ENCODE measurements around the gene LAPTM4A. TPM values are rescaled to one million over a fixed set of nuclear protein-coding genes. Genes with fewer than 3 reads are reported as not detected.

Gene LAPTM4A
- total RNA-seq, 2 experiments from 2014 or later: 8.4 to 26.2 TPM

DNA sequence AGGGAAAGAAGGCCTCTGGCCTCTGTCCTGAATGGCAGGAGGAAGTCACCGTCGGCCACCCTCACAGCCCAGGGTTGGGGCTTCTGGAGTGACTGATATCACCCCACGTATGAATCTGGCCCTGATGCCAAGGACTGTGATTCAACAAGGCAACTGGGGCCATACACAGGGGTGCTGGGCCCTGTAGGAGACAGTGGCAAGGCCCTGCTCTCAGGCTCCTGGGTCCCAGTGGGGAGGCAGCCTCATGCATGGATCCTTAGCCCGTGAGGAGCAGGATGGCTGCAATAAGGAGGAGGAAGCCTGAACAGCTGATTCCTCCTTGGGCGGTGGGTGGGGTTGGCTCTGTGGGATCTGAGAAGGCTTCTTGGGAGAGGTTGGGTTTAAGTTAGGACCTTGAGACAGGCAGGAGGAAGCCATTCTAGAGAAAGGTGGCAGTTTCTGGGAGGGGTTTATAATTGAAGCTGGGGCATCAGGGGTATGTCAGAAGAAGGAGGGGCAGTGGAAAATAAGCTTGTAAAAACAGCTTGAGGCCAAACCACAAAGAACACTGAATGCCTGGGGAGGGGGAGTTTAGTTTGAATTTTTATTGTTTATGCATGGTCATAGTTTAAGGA, 42.8 kb upstream of the LAPTM4A start:
- ChIA-PET POLR2A (interaction anchor here (0.9 to 1.5 kb wide), 5 partner anchors 10 to 92 kb away, joined by 3 to 5 read pairs (median 4); partner anchors contain the start of gene LAPTM4A), CTCF (ENCODE audit: unreplicated experiment) (interaction anchor here (1.3 kb wide), 1 partner anchor 79 kb away, joined by 4 read pairs; no protein-coding TSS in a partner anchor)
- TF ChIP-seq EZH2phosphoT487 (IDR thresholded peaks at IDR 0.05; ENCODE audit: borderline replicate concordance, low read depth, low read length) (no peak), CTCF (conservative IDR thresholded peaks at IDR 0.05; ENCODE audit: low read length) (no peak)
- H3K9me3 ChIP-seq (ENCODE audit: low read length): no peaks in the 10 kb centered on the region
- H4K20me1 ChIP-seq (ENCODE audit: insufficient read depth, low read length): no peaks in the 10 kb centered on the region
- intact Hi-C loops (cut with micrococcal nuclease; ENCODE audit: unreplicated experiment): no loop called here
- H3K27ac ChIP-seq (ENCODE audit: low read depth, low read length, poor library complexity, severe bottlenecking): no peak overlapping the region
- H3K9me2 ChIP-seq (ENCODE audit: insufficient read depth, low read length): no peaks in the 10 kb centered on the region
- no peak for DNase-seq (ENCODE audit: low spot score)
- H3K79me2 ChIP-seq (ENCODE audit: insufficient read depth, low read depth, low read length): no peaks in the 10 kb centered on the region
- no peak overlapping the region for H2AFZ ChIP-seq (ENCODE audit: low read length)
- no TSS peak for BruUV-seq (replicated peaks)
- H3K4me2 ChIP-seq (ENCODE audit: low read length): no peak overlapping the region
- H3K4me3 ChIP-seq (ENCODE audit: low read depth, low read length, poor library complexity, severe bottlenecking): no peak overlapping the region
- no peaks in the 10 kb centered on the region for H3K36me3 ChIP-seq (ENCODE audit: insufficient read depth, low read length)
- H3K4me1 ChIP-seq (ENCODE audit: insufficient read depth, low read length, poor library complexity, severe bottlenecking): no peaks in the 10 kb centered on the region

- no peaks in the 10 kb centered on the region for H3K36me3 ChIP-seq (ENCODE audit: insufficient read depth, low read length)
- no peak overlapping the region for H2AFZ ChIP-seq (ENCODE audit: low read length)
- intact Hi-C loops (cut with micrococcal nuclease; ENCODE audit: unreplicated experiment): no loop called here
- TF ChIP-seq CTCF (conservative IDR thresholded peaks at IDR 0.05; ENCODE audit: low read length) (no peak), EZH2phosphoT487 (IDR thresholded peaks at IDR 0.05; ENCODE audit: borderline replicate concordance, low read depth, low read length) (no peak)
- no peaks in the 10 kb centered on the region for H4K20me1 ChIP-seq (ENCODE audit: insufficient read depth, low read length)
- BruUV-seq (replicated peaks): no TSS peak
- no peaks in the 10 kb centered on the region for H3K9me2 ChIP-seq (ENCODE audit: insufficient read depth, low read length)
- H3K79me2 ChIP-seq (ENCODE audit: insufficient read depth, low read depth, low read length): no peaks in the 10 kb centered on the region
- H3K4me2 ChIP-seq (ENCODE audit: low read length): no peak overlapping the region
- no peak overlapping the region for H3K4me3 ChIP-seq (ENCODE audit: low read depth, low read length, poor library complexity, severe bottlenecking)
- no peak for DNase-seq (ENCODE audit: low spot score)
- no peaks in the 10 kb centered on the region for H3K4me1 ChIP-seq (ENCODE audit: insufficient read depth, low read length, poor library complexity, severe bottlenecking)
- CTCF ChIA-PET (ENCODE audit: unreplicated experiment): interaction anchor here (1.3 kb wide), 1 partner anchor 78 kb away, joined by 4 read pairs; no protein-coding TSS in a partner anchor
- POLR2A ChIA-PET: no interaction called here
- H3K9me3 ChIP-seq (ENCODE audit: low read length): no peaks in the 10 kb centered on the region
- no peak overlapping the region for H3K27ac ChIP-seq (ENCODE audit: low read depth, low read length, poor library complexity, severe bottlenecking)
Measured at GRCh38 chr2:20093263-20094141, 42.1 kb upstream of the LAPTM4A start.

GRCh38 chr2:20092901-20093235, 41.4 kb upstream of the LAPTM4A start:
- intact Hi-C loops (cut with micrococcal nuclease; ENCODE audit: unreplicated experiment): no loop called here
- H3K9me3 ChIP-seq (ENCODE audit: low read length): no peaks in the 10 kb centered on the region
- H3K9me2 ChIP-seq (ENCODE audit: insufficient read depth, low read length): no peaks in the 10 kb centered on the region
- no peak overlapping the region for H3K27ac ChIP-seq (ENCODE audit: low read depth, low read length, poor library complexity, severe bottlenecking)
- TF ChIP-seq CTCF (conservative IDR thresholded peaks at IDR 0.05; ENCODE audit: low read length): no peak
- TF ChIP-seq EZH2phosphoT487 (IDR thresholded peaks at IDR 0.05; ENCODE audit: borderline replicate concordance, low read depth, low read length): no peak
- ChIA-PET POLR2A (no interaction called here), CTCF (ENCODE audit: unreplicated experiment) (no interaction called here)
- BruUV-seq (replicated peaks): no TSS peak
- no peak overlapping the region for H3K4me3 ChIP-seq (ENCODE audit: low read depth, low read length, poor library complexity, severe bottlenecking)
- no peaks in the 10 kb centered on the region for H4K20me1 ChIP-seq (ENCODE audit: insufficient read depth, low read length)
- no peak for DNase-seq (ENCODE audit: low spot score)
- H3K4me2 ChIP-seq (ENCODE audit: low read length): no peak overlapping the region
- H2AFZ ChIP-seq (ENCODE audit: low read length): no peak overlapping the region
- H3K4me1 ChIP-seq (ENCODE audit: insufficient read depth, low read length, poor library complexity, severe bottlenecking): no peaks in the 10 kb centered on the region
- no peaks in the 10 kb centered on the region for H3K36me3 ChIP-seq (ENCODE audit: insufficient read depth, low read length)
- H3K79me2 ChIP-seq (ENCODE audit: insufficient read depth, low read depth, low read length): no peaks in the 10 kb centered on the region

All from OCI-LY7 (cell line).